Activated CD8-positive, alpha-beta memory T cell treated with anti-CD3 and anti-CD28 coated beads, Interleukin-2, amount 50 U/mL, for 1 hour (primary cell): Measurements from ENCODE around the gene TSSK6.

Experiments used
- DNase-seq: peaks from one replicate; pipeline ENCODE4 v3.0.0-alpha.2; 2020; ENCODE audit errors: extremely low read depth

The TSSK6 gene

GRCh38 chr19:19530889-19531288 lies 15.5 kb upstream of the TSSK6 start:
- no peak for DNase-seq

- no peak for DNase-seq
These were observed 15.1 kb upstream of the TSSK6 start for GRCh38 chr19:19530423-19530804.

- DNase-seq, result no peak
These were observed 14.6 kb upstream of the TSSK6 start for GRCh38 chr19:19529783-19530422.

- no peak for DNase-seq
These were observed 13.6 kb upstream of the TSSK6 start, which contains the start of gene YJEFN3 for GRCh38 chr19:19528721-19529490. Gene YJEFN3 (plus strand): TSS chr19:19528911. CDS start chr19:19528933, 22 bp downstream.

- DNase-seq, result no peak
These were observed 12.6 kb upstream of the TSSK6 start for GRCh38 chr19:19527674-19528625.

DNA sequence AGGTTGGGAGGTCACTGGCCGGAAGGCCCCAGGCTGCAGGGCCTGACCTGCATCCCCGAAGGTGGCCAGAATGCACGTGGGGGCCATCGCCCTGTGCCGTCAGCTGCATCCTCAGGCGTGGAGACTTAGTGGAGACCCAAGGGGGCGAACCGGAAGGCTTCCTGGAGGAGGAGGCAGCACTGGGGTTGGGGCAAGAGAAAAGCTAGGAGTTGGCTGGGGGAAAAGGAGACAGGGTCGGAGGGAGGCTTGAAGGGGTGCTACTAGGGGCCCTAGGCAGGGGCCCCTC lies 12.0 kb upstream of the TSSK6 start:
- DNase-seq, result no peak

DNA sequence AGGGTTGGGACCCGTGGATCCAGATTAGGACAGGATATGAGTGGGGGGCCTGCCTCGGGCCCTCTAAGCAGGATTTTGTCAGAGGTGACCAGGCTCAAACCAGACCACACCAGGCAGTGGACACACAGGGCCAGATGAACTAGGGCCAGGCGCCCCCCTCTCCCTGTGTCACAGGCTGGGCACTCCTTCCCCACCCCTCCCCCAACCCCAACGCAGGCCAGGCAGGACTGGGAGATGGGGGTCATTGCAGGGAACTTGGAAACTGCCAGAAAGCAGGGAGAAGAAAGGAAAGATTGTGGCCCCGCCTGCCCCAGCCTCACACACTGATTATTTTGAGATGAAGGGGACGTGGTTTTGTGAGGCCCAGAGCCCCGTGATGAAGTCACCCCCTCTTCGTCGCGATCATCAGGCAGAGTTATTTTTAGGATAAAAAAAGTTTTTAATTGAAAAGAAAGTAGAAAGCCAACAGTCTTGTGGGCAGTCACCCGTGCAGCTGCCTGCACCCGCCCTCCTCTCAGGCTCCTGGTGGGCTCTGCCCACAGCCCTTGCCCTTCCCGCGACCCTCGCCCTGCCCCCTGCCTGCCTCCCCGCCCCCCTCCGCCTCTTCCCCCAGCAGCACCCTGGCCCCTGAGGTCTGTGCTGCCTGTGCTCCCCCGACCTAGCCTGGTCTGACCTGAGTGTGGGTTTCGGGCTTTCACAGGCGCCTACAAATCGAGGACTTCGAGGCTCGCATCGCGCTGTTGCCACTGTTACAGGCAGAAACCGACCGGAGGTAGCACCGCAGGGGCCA lies 11.4 kb upstream of the TSSK6 start:
- DNase-seq, result no peak

DNA sequence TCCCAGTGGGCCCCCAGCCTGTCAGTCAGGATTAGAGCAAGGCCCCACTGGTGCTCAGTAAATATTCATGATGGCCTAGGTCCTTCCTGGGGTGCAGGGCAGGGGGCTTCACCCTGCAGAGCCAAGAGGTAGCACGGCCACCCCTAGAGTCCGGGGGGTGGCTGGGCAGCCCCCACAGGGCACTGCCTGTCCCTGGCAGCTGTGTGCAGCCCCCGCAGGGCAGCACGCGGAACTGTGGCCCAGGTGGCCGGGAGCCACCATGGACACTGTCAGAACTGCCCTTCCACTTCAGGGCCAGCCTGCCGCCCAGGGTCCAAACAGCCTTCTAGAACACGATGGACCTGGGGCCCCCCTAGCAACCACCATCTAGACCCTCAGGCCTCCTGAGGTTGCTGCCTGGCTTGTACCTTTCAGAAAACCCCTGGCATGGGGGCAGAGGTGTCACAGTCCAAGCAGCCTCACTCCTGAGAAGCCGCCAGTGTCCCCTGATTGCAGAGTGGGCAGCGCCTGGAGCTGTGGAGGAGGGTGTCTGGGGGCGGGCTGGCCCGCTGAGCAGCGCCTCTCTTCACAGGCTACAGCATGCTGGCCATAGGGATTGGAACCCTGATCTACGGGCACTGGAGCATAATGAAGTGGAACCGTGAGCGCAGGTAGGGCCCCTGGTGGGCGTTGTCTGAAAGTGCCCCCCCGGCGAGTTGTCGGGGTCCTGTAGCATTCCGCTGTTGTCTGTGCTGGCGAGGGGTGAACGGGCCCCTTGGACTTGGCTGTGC lies 10.4 kb upstream of the TSSK6 start:
- no peak for DNase-seq

- no peak for DNase-seq
These were observed 8.7 kb upstream of the TSSK6 start for GRCh38 chr19:19524053-19524452.

DNA sequence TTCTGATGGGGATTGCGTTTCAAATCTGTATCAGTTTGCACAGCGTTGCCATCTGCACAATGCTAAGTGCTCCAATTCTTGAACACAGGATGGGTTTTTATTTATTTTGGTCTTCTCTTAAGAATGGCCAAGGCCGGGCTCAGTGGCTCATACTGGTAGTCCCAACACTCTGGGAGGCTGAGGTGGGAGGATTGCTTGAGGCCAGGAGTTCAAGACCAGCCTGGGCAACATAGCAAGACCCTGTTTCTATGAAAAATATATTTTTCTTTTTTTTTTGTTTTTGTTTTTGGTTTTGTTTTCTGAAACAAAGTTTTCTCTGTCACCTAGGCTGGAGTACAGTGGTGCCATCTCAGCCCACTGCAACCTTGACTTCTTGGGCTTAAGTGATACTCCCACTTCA lies 7.8 kb upstream of the TSSK6 start:
- DNase-seq, result no peak

DNA sequence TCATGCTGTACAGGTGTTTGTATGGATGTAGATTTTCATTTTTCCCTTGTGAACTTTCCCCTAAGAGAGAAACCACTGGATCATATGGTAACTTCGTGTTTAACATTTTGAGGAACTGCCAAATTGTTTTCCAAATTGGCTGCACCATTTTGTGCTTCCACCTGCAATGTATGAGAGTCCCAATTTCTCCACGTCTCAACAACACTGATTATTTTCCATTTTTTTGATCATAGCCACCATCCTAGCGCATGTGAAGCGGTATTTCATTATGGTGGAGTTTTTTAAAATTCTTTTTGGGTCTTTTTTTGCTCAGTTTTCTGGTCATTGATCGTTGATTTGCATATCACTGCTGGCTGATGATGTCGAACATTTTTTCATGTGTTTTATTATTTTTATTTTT lies 5.6 kb upstream of the TSSK6 start:
- DNase-seq, result no peak

GRCh38 chr19:19517235-19517619 lies 1.9 kb upstream of the TSSK6 start:
- DNase-seq, result no peak

DNA sequence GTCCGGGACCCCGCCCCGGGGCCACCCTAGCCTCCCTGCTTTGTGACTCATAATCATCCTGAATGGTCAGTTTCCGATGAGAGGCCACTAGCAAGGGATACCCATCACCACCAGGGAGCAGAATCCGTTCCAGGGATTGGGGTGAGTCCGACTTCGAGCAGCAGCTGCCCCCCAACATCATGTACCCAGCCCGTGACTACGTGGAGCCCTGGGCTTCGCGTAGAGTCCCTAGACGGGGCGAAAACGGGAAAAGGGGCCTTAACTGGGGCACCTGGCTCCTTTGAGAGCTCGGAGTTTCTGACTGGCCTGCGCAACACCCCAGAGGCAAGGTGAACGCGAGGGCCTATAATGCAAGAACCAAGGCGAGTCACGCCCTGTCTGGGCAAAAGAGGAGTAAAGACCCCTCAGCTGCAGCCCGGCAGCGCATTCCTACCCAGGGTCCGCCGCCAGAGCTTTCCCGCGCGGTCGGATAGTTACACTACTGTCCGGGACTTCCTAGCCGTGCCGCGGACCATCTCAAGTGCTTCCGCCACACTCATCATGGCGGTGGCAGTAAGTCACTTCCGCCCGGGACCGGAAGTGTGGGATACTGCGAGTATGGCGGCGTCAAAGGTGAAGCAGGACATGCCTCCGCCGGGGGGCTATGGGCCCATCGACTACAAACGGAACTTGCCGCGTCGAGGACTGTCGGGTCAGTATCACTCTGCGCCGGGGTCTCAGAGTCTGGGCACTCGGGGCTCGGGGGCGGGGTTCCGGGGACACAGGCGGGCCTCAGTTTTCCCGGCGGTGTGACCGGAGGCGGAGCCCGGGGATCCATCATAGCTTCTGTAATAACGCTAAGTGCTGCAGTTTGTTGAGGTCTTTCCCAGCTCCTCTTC lies 533 bp upstream of the TSSK6 start, which contains the start of gene NDUFA13:
Gene NDUFA13 (plus strand): TSS at position 584 of the 878 bp plus-strand sequence. CDS start 14 bp downstream, at position 598.
- DNase-seq, result peak; percentile 69

DNA sequence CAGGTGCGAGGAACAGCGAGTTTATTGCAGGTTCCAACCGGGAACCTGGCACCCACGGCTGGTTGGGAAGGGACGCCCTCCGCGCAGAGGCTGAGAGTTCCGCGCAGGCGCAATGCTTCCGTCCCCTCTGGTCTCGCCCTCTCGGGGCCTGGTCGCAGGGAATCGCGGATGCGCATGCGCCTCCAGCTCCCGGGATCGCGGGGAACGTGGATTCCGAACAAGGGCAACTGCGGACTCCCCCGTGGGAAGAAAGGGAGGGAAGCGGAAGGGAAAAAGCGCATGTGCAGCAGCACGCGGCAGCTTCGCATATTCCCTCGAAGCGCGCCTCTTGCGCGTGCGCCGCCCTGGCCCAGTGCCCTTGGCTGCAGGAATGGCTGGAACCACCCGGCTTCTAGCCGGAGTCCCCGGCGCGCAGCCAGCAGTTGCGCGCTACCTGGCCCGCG lies 1.1 kb downstream of the TSSK6 start:
- no peak for DNase-seq

GRCh38 chr19:19513682-19514081 lies 1.7 kb downstream of the TSSK6 start:
- no peak for DNase-seq

DNA sequence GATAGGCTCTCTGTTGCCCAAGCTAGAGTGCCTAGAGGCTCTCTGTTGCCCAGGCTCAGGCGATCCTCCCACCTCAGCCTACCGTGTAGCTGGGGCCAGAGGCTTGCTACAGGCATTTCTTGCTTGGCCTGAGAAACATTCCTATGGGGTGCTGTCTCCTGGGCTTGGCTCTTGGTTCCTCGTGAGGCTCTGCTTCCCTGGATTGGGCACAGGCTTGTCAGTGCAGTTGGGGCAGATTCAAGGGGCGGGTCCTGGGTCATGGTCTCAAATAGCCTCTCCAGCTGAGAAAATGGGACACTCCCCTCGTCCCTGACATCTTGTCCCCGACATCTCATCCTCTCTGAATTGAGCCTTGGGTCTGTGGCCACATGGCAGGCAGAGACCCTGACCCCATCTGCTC lies 4.9 kb downstream of the TSSK6 start:
- no peak for DNase-seq

DNA sequence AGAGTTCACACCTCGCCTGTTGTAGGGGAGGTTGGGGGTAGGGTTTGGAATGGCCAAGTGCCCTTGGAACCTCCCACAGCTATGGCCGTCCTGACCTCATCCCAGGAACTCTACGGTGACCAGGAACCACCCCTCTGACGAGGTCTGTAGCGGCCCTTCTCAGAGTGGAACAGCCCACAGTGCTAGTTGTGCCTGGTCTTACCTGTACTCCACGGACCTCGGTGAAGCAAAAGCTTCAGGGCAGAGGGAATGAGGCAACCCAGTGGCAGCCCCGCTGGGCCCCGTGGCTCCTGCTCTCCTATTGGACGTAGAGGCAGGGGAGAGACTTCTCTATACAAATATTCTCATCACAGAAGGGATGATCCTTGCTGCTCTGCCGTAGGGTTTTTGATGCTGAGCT lies 7.1 kb downstream of the TSSK6 start:
- DNase-seq, result no peak

- DNase-seq, result no peak
These were observed 8.0 kb downstream of the TSSK6 start for GRCh38 chr19:19507354-19507753.

- DNase-seq, result no peak
These were observed 8.8 kb downstream of the TSSK6 start for GRCh38 chr19:19506592-19506991.
